Heart left ventricle (tissue), 13 donors: Measurements from ENCODE around the gene IPP.

Source experiments
- CTCF ChIP-seq, 12 donors: fragments of 200-600 bp; sonication (generic) in 4 of 12; IDR thresholded peaks; one replicate each; pipeline versions ENCODE4 v1.5.0 to v1.8.0; 2018 to 2022; ENCODE audit warnings: antibody characterized with exemption in 12 of 12, mild to moderate bottlenecking in 5 of 12
- POLR2A ChIP-seq, 2 donors: fragments of 450-650 bp; IDR thresholded peaks; one replicate each; pipeline ENCODE4 v1.6.1; 2017; ENCODE audit warnings: antibody characterized with exemption in 2 of 2, mild to moderate bottlenecking in 2 of 2, moderate library complexity in 2 of 2
- donor health status: ischemic (EF 13 %, LVEDD 7.1; RV severe dilation, severe dysfunction).
- donor health status: DM: no; HTN: yes; CAD: no.
- donor health status: DM: no; HTN: no; CAD: no.
- donor health status: ischemic (EF 25% LVEDD 6.9; RV normal size, moderate dysfunction).
- donor health status: ischemic (EF 25% LVEDD 5.7; RV mildly dilated, moderate dysfunction).
- donor health status: ischemic (EF 35%, LVEDD 5.7; RV mildly dilated, moderate dysfunction).
- donor health status: nonischemic (EF 11% LVEDD 7.7; RV severe dilation, severe dysfunction).
- donor health status: DM: yes; HTN: yes; CAD: no.
- donor health status: PGD.
- donor health status: ischemic (EF 29% LVEDD 5.4; RV normal size, mild dysfunction).
- donor health status: nonischemic (EF 23%, LVEDD 6.1; RV moderate dilation, normal function).

GRCh38 chr1:45687014-45687753 is 63.3 kb downstream of the IPP start:
- no peak for TF ChIP-seq CTCF (IDR thresholded peaks at IDR 0.05)
- TF ChIP-seq POLR2A (IDR thresholded peaks at IDR 0.05) = peak; percentile 45 to 90
